ENCODE measurements around the gene POU6F2.

- TF ChIP-seq RFX1 (IDR thresholded peaks at IDR 0.05) (no peak), YY1 (IDR thresholded peaks at IDR 0.05; ENCODE audit: borderline replicate concordance in 1 of 3, control insufficient read depth in 1 of 3, extremely low read depth in 1 of 3, insufficient read depth in 3 of 3, insufficient read length in 1 of 3, insufficient replicate concordance in 2 of 3, low read depth in 1 of 3, low read length in 2 of 3) (no peak), CTCF (IDR thresholded peaks at IDR 0.05 in 2 of 3, conservative IDR thresholded peaks at IDR 0.05 in 1 of 3; ENCODE audit: insufficient read depth in 2 of 3, low read depth in 1 of 3, low read length in 3 of 3) (no peak), KLF1 (tag; IDR thresholded peaks at IDR 0.05) (no peak), ZSCAN29 (IDR thresholded peaks at IDR 0.05) (no peak), POLR2B (IDR thresholded peaks at IDR 0.05; ENCODE audit: low read depth, partially characterized antibody) (no peak), PREB (CRISPR knock-in tag; IDR thresholded peaks at IDR 0.05) (no peak), SNAPC5 (CRISPR knock-in tag; IDR thresholded peaks at IDR 0.05) (no peak), TBP (optimal IDR thresholded peaks at IDR 0.05; ENCODE audit: low read depth, low read length) (no peak), SMC3 (conservative IDR thresholded peaks at IDR 0.05; ENCODE audit: insufficient read depth, low read depth, low read length) (no peak), STAT5A (IDR thresholded peaks at IDR 0.05; ENCODE audit: borderline replicate concordance, low read length) (no peak), ID3 (CRISPR knock-in tag; IDR thresholded peaks at IDR 0.05) (no peak), ID3 (tag; IDR thresholded peaks at IDR 0.05) (no peak)
These were observed 222.2 kb downstream of the POU6F2 start for GRCh38 chr7:39199951-39200350.
